Endothelial cell of hepatic sinusoid (primary cell): ENCODE data around the gene EVPLL.
"Not testable (repeated sequence)": the region's sequence is repeated elsewhere in the genome, so short reads cannot be mapped to it uniquely, and the experiment has no call there.

ENCODE experiments used
- in situ Hi-C: cut with HindIII; loops from 2 replicates; pipeline ENCODE4 v1.10.0; 2017; ENCODE audit warnings: low sequenced_read_pairs

The EVPLL gene

DNA sequence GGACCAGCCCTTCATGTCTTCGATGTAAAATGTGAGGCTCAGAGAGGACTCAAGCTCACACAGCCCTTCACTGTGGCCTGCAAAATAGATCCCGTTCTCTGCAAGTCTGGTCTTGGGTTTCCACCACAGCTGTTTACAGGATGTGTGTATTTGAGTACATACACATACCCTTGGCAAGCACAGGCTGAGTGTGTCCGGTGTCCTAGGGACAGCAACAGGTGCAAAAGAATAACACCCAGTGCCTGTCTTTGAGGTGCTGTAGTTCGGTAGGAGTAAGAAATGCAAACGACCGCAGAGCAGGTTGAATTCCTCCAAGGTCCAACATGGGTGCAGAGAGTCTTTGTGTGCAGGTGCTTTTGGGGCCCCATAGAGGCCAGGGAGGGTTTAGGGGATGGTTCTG, 44.9 kb downstream of the EVPLL start:
- in situ Hi-C loops: not testable (repeated sequence)

GRCh38 chr17:18423015-18423414, 45.4 kb downstream of the EVPLL start:
- in situ Hi-C loops: not testable (repeated sequence)

DNA sequence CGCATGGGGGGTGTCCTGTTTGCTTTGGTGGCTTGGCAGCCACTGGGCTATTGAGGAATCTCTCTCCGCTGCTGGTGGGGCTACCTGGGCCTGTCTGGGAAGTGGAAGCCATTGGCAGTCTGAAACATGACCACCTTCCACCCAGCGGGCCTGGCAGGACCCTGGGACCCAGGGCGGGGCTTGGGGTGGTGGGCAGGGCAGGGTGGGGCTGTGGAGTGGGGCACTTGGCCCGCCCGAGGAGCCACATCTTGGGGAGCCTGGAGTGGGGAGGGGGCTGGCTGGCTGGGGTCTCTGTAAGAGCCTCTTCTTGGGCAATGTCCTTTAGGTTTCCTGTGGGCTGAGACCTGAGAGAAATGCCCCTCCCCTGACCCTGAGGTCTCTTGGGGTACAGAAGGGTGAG, 48.0 kb downstream of the EVPLL start:
- in situ Hi-C loops: not testable (repeated sequence)

- in situ Hi-C loops: not testable (repeated sequence)
Measured at GRCh38 chr17:18426639-18427038, 49.1 kb downstream of the EVPLL start.

DNA sequence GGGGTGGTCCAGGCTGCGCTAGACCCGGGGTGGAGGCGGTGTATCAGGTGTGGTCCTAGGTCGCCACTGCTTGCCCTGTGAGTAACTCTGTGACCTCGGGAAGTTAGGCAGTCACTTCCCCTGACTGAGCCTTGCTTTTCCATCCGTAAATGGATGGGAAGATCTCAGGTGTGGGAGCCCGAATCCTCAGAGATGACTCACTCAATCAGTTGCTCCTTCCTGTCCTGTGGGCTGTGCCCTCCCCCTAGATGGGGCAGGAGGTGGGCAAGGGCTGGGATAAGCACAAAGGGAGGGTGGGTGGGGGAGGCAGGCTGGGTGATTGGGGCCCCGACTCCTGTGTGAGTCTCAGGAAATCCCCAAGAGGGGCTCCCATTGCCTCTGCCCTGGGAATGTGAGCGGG, 54.6 kb downstream of the EVPLL start:
- in situ Hi-C loops: not testable (repeated sequence)
